HG03159 (cell line): ENCODE results near the gene MCM6.
"Not testable (repeated sequence)": the region's sequence is repeated elsewhere in the genome, so short reads cannot be mapped to it uniquely, and the experiment has no call there.

ENCODE experiments used
- ATAC-seq: cut with Tn5 transposase; IDR thresholded peaks from one replicate; pipeline ENCODE4 v1.9.1; 2021; ENCODE audit warnings: mild to moderate bottlenecking, moderate library complexity; ENCODE audit not compliant: unreplicated experiment

Gene MCM6

GRCh38 chr2:135822855-135823254, 53.4 kb downstream of the MCM6 start:
- ATAC-seq: no peak

GRCh38 chr2:135821190-135821589, 55.1 kb downstream of the MCM6 start:
- ATAC-seq: no peak

GRCh38 chr2:135820003-135820618, 56.1 kb downstream of the MCM6 start:
- ATAC-seq: peak; percentile 91

GRCh38 chr2:135818937-135819610, 57.2 kb downstream of the MCM6 start:
- ATAC-seq: no peak

GRCh38 chr2:135817951-135818350, 58.3 kb downstream of the MCM6 start:
- ATAC-seq: no peak

- no peak for ATAC-seq
Observed at GRCh38 chr2:135817466-135817865, 58.8 kb downstream of the MCM6 start.

GRCh38 chr2:135815269-135815668, 61.0 kb downstream of the MCM6 start:
- ATAC-seq: no peak

- ATAC-seq: no peak
Observed at GRCh38 chr2:135812907-135813511, 63.2 kb downstream of the MCM6 start.

- ATAC-seq: not testable (repeated sequence)
Observed at GRCh38 chr2:135807874-135808273, 68.4 kb downstream of the MCM6 start.

- ATAC-seq: no peak
Observed at GRCh38 chr2:135803278-135803677, 73.0 kb downstream of the MCM6 start.

- no peak for ATAC-seq
Observed at GRCh38 chr2:135802350-135802749, 73.9 kb downstream of the MCM6 start.

- ATAC-seq: no peak
Observed at GRCh38 chr2:135800513-135801460, 75.5 kb downstream of the MCM6 start.

- no peak for ATAC-seq
Observed at GRCh38 chr2:135799738-135800137, 76.5 kb downstream of the MCM6 start.

- ATAC-seq: no peak
Observed at GRCh38 chr2:135798762-135799161, 77.5 kb downstream of the MCM6 start.

GRCh38 chr2:135798275-135798705, 78.0 kb downstream of the MCM6 start:
- no peak for ATAC-seq

- peak; percentile 73 for ATAC-seq
Observed at GRCh38 chr2:135797497-135798274, 78.6 kb downstream of the MCM6 start.

GRCh38 chr2:135796606-135797005, 79.6 kb downstream of the MCM6 start:
- ATAC-seq: no peak

GRCh38 chr2:135795641-135796040, 80.6 kb downstream of the MCM6 start:
- not testable (repeated sequence) for ATAC-seq

- ATAC-seq: no peak
Observed at GRCh38 chr2:135792401-135793150, 83.7 kb downstream of the MCM6 start.
